Uterus (tissue), 2 donors: ENCODE results near the gene CELSR1.

Source experiments
- POLR2A ChIP-seq, 2 donors: fragments of 450-650 bp; IDR thresholded peaks; one replicate each; pipeline ENCODE4 v1.6.1; 2016; ENCODE audit warnings: antibody characterized with exemption in 2 of 2, mild to moderate bottlenecking in 1 of 2, moderate library complexity in 1 of 2
- TF ChIP-seq, protein P1 (sequence below), 4 experiments: fragments of 200-600 bp in 2 of 4; fragments of 450-650 bp in 2 of 4; sonication (generic) in 2 of 4; IDR thresholded peaks; one replicate each; pipeline ENCODE4 v1.5.1; 2016 to 2019; ENCODE audit warnings: antibody characterized with exemption in 4 of 4, mild to moderate bottlenecking in 2 of 4, moderate library complexity in 1 of 4

DNA sequence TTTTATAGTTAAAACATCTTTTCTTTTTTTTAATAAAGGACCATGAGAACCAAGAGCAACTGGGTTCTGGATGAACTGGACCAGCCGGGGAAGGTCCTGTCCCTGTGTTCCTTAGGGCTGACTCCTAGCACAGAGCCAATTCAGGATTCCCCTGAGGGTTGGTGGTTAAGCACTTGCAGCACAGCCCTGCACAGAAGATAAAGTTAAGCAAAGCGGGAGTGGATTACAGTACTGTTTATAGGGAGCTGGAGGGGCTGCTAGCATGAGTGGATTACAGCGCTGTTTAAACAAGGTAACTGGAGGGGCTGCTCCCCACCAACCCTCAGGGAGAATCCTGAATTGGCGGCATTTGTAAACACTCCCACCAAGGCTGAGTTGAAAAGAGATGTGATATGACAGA, 90.6 kb downstream of the CELSR1 start:
- TF ChIP-seq POLR2A (IDR thresholded peaks at IDR 0.05) = no peak
- TF ChIP-seq, protein P1, sequence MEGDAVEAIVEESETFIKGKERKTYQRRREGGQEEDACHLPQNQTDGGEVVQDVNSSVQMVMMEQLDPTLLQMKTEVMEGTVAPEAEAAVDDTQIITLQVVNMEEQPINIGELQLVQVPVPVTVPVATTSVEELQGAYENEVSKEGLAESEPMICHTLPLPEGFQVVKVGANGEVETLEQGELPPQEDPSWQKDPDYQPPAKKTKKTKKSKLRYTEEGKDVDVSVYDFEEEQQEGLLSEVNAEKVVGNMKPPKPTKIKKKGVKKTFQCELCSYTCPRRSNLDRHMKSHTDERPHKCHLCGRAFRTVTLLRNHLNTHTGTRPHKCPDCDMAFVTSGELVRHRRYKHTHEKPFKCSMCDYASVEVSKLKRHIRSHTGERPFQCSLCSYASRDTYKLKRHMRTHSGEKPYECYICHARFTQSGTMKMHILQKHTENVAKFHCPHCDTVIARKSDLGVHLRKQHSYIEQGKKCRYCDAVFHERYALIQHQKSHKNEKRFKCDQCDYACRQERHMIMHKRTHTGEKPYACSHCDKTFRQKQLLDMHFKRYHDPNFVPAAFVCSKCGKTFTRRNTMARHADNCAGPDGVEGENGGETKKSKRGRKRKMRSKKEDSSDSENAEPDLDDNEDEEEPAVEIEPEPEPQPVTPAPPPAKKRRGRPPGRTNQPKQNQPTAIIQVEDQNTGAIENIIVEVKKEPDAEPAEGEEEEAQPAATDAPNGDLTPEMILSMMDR (IDR thresholded peaks at IDR 0.05) = no peak
